Activated CD4-positive, CD25-positive, alpha-beta regulatory T cell treated with anti-CD3 and anti-CD28 coated beads, Interleukin-2, amount 50 U/mL, for 72 hours (primary cell): ENCODE measurements around the gene FBN1.

Source experiments
- DNase-seq: peaks from one replicate; pipeline ENCODE4 v3.0.0; 2021

Gene FBN1

DNA sequence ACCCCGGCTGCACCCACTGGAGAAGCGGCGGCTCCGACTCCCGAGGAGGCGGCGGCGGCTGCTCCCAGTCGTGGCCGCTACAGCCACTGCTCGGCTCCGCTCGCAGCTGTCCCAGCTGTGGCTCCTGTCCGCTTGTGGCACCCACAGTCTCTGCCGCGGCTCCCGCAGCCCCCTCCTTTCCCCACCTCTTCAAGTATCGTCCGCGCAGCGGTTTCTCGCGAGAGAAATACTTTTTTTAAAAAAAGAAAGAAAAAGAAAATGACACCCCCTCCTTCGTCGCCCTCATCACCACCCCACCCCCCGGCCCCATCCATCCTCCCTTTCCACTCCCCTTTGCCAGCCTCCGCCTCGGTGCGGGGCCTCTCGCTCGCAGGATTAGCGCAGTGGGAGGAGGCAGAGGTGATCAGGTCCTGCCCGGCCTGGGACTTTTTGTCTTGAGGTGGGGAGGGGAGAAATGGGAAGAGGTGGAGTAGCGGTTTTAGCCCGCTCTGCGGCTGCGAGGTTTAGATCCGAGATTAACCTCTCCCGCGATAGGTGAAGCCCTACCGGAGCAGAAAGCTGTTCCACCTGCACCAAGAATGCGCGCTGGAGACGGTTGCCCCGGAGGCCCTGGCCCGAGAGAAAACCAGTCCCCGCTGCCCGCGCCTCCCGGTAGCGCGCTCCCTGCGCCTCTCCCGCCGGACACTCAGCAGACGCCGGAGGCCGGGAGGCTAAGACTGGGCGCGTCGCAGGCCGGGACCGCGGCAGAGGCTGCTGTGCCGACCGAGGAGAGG lies at the start of gene FBN1:
Gene FBN1, minus strand, starts transcription at position 152 of the 773 bp plus-strand sequence. CDS start 940 bp downstream, outside the sequence.
- DNase-seq: no peak

DNA sequence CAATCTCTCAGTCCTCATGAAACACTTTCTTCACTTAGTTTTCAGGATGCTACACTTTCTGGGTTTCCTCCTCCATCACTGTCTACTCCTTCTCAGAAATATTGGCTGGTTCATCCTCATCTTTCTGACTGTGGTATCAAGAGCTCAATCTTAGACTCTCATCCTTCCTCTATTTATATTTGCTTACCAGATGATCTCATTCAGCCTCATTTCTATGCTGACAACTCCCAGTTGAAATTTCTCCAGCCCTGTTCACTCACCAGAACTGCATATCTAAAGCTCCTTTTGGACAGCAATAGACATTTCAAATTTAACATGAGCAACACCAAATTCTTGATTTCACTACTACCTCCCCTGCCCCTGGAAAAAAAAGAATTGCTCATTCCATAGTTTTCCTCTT lies 48.0 kb upstream of the FBN1 start:
- DNase-seq: no peak

DNA sequence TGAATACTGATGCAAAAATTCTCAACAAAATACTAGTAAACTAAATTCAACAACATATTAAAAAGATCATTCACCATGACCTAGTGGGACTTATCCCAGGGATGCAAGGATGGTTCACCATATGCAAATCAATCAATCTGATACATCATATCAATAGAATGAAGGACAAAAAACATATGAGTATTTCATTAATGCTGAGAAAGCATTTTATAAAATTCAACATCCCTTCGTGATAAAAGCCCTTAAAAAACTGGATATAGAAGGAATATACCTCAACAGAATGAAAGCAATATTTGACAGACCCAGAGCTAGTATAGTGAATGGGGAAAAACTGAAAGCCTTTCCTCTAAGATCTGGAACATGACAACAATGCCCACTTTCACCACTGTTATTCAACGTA lies 43.0 kb upstream of the FBN1 start:
- no peak for DNase-seq

DNA sequence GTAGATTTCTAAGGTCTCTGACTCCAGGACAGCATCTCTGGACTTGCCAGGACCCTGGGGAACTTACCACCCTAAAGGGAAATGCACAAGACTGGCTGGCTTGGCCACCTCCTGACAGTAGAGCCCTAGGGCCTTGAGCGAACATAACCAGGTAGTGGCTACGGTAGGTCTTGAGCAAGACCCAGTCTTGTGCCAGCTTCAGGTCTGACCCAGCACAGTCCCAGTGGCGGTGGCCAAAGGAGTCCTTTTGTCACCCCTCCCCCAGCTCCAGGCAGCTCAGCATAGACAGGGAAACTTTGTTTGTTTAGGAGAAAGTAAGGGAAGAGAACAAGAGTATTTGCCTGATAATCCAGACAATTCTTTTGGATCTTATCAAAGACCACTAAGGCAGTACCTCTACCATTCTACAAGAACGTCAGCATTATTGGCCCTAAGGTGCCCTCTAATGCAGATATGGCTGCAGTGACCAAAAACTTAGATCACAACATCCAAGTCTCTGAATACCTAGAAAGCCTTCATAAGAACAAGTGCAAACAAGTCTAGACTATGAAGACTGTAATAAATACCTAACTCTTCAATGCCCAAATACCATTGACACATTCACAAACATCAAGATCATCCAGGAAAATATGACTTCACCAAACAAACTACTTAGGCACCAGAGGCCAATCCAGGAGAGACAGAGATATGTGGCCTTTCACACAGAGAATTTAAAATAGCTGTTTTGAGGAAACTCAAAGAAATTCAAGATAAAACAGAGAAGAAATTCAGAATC lies 38.7 kb upstream of the FBN1 start:
- no peak for DNase-seq

DNA sequence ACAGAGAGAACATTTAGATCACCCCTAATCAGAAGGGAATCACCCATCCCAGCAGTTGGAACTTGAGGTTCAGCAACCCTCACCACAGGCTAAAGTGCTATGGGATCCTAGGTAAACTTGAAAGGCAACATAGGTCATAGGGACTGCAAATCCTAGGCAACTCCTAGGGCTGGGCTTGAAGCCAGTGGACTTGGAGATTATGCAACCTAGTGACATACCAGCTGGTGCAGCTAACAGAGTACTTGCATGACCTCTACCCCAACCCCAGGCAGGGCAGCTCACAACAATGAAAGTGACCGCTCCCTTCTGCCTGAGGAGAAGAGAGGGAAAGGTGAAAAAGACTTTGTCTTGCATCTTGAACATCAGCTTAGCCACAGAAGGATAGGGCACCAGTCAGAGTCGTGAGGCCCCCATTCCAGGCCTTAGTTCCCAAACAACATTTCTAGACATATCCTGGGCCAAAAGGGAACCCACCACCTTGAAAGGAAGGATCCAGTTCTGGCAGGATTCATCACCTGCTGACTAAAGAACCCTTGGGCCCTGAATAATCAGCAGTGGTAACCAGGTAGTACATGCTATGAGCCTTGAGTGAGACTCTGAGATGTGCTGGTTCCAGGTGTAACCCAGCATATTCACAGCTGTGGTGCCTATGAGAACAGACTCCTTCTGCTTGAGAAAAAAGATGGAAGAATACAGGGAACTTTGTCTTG lies 37.6 kb upstream of the FBN1 start:
- no peak for DNase-seq

DNA sequence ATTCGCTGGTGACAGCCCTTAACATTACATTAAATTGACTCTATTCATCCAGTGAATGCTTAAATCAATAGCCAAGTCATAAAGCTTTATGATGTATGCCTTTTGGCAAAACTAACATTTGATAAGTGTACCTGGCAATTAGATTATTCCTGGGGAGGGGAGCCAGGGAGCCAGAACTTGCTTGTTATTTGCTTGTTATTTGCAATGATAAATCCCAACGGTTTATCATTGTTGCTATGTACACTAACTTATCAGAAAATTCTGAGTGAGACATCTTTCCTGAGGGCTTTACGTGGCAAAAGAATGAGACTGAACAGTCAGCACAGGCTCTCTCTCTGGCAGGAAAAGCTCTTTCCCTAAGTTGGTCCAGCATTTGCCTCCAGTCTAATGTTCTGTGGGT lies 35.8 kb upstream of the FBN1 start:
- DNase-seq: no peak

DNA sequence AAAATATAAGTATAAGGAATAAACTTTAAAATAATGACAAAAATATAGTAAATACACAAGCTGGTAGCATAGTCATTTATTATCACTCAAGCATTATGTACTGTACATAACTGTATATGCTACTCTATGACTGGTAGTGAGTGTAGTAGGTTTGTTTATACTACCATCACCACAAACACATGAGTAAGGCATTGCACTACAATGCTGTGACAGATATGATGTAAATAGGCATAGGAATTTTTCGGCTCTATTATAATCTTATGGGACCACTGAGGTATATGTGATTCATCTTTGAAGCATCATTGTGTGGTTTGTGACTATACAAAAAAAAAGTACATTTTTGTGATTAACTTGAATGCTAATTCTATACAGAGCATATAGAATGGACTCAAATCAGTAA lies 35.3 kb upstream of the FBN1 start:
- DNase-seq: no peak

DNA sequence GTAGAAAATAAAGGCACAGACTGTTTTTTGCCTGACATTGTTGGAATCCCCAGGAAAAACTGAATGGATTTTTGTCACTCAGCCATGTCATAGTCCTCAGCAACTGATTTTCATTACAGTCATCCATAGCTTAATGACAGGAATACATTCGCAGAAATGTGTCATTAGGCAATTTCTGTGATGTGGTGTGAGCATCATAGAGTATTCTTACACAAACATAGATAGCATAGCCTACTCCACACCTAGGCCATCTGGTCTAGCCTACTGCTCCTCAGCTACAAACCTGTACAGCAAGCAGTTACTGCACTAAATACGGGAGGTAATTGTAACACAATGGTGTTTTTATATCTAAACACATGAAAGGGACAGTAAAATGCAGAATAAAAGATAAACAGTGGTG lies 34.4 kb upstream of the FBN1 start:
- DNase-seq: no peak

DNA sequence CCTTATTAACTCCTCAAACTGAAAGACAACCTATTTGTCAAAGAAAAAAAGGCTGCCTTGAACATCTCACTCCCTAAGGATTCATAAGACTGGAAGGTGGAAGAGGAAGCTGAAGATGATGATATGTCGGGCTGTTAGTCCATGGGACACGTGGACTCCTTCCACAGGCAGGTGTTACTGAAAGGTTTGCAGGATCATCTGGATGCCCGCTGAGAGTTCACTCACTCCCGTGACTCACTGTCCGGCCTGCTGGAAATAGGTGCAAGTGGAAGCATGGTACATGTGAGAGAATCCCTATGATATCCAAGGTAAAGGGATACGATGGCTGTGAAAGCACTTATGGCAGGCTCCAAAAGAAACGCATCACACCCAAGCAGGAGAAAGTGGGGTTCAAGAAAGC lies 33.3 kb upstream of the FBN1 start:
- no peak for DNase-seq

DNA sequence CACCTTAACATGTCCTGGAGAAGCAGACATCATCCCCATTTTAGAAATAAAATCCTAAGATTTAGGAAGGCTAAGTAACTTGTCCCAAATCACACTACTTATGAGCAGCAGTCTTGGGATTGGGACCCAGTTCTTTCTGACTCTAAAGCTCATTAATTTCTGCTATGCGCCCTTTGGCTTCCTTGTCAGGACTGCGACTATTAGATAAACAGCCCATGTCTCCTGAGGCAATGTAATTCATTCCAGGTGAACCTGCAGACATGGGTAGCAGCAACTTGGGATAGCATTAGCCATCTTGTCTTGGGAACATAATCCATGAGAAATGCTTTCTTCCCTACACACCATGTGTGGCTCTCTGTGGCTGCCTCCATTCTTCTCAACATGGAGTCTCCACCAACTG lies 32.3 kb upstream of the FBN1 start:
- no peak for DNase-seq

DNA sequence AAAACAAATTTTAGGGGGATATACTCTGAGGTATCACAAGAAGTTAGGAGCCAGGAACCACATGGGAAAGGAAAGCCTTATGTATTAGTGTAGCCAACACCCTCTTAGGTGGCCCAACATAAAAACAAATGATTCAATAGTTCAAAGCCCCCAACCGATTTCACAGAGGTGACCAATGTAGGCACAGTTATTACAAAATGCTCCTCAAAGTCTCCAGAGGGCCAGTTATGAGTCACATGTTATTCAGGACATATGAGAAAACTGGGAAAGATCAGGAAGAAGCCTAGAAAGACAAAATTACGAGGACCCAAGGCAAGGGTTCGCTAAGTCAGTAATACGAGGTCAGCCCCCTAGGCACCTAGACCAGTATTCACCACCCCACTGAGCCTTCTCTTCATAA lies 29.9 kb upstream of the FBN1 start:
- no peak for DNase-seq

DNA sequence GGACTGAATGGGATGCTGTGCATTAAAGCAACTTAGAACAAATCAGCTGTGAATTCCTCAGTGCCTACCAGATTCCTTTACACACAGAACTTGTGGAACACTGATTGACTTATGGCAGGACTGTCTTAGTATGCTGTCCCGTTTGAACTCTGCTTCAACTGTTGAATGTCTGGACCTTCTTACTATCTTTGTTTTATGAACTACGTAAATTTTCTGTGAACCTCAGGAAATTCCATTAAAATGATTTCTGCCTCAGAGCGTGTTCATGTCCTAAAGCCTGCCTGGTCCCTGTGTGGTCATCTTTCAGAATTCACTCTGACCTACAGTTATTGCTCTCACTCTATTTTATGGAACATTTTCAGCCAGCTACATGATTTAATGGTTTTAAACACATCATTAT lies 29.4 kb upstream of the FBN1 start:
- DNase-seq: no peak

DNA sequence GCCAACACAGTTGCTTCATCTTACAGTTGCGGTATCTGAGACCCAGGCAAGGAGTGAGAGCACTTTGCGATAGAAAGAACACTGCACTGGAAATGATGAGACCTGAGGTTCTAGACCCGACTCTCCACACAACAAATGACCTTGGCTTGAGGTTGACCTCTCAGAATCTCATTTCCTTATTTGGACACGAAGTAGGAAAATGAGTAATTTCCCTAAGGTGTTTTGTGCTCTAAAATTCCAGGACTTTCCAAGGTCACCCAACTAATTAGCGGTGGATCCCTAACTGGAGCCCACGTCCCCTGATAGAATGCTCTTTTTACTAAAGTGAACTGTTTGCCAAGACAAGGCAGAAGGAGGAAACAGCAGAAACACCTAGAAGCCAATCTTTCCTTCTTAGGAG lies 26.7 kb upstream of the FBN1 start:
- DNase-seq: no peak

DNA sequence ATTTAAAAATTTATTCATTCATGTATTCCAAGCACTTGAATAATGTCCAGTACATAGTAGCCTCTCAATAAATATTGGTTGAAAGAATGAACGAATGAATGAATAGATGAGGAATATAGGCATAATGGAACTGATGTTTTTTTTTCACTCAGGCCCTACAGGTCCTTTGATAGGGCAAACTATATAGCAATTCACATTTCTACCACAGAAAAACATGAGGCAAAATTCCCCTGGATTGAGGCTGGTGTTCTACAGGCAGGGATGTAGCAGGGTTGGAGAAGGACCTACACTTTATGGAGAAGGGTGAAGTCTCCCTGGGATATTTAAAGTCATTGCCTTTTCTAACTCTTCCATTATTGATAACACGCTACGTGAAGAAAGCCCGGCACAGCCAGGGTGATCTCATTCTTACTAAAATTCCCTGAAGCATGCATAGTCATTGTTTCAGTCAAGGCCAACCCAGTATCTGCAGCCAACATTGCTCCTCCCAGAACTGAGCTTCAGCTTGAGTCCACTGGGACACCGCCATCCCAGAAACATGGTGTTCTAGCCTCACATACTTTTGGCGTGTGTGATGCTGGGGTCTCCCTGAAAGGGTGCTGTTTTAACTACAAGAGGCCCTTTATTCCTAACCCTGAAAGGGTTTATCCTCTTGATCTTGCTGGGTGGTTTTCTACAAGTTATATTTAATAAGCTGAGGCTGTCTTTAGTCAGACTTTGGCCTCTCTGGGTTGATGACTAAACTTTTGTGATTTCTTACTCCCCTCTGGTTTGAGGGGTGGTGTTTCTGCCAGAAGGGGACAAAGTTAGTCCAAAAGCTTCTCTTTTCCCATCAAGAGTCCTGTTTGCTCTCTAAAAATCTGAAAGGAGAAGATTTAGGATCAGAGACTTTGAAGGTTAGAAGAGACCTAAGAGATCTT lies 25.9 kb upstream of the FBN1 start:
- no peak for DNase-seq

DNA sequence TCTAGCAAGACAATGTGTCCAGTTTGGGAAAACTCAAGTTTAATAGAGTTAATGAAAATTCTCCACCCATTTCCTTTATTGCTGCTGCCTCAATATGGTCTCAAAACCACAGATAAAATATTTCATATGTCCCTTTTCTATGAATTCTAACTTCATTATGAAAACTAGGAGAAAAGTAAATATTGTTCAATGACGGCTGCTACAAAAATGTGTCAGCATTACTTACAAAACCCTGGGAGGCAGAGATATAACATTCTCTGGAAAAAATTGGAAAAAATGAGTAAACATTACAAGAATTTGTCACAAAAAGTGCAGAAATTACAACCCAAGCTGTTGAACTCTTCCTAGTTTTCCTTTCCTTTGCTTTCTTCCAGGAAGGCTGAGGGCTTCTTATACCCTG lies 22.2 kb upstream of the FBN1 start:
- no peak for DNase-seq

DNA sequence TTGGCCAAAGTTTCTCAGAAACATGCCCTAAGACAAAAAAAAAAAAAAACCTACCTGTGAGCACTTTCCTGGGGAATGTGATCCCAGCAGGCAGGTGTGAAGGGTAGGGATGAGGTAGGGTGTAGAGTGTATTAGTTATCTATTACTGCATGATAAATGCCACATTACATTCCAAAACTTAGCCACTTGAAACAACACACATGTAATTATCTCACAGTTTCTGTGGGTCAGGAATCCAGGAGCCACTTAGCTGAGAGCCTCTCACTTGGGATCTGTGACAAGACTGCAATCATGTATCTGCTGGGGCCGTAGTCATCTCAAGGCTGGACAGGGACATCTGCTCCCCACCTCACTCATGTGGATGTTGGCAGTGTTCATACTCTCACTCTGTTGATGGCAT lies 18.9 kb upstream of the FBN1 start:
- DNase-seq: no peak

DNA sequence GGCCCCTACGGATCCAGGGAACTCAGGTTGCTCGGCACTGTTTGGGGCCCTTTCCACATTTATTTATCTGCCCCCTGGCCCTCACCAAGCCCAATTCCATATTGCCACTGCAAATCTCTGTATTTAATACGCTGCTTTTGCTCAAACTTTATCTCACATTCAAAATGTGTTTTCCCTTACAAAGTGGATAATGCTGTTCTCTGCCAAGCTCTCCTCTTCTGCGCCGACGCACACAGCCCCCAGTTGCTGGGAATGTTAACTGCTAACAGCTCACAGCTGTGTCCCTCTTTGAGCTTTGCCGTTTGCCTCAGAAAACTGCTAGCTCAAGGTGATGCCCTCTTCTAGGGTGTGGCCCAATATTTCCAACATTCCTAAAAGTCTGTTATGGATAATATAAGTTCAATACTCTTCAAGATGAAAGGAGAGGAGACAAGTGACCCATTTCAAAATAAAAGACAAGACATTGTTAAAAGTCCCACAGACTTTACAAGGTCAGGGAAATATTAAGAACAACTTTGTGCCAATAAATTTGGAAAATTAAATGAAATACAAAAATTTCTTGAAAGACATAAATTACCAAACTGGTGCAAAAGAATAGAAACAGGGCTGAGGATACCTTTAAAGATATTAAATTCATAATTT lies 12.6 kb upstream of the FBN1 start:
- DNase-seq: no peak

DNA sequence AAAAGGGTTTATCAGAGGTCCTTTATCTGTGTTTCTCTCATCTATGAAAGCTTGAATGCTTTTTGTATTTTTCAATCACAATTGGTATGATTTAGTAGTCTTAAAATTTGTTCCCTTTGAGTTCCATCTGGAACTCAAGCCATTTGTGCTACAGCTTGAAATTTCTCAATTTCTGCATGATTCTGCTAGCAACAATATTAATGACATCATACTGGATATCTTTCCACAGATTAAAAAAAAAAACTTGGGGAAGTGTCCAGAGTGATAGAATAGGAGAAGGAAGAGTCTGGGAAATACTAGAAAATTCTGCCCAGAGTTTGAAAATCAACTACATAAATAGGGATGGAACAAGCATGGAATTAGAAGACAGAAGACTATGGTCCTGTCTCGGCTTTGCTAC lies 9.3 kb upstream of the FBN1 start:
- DNase-seq: no peak

DNA sequence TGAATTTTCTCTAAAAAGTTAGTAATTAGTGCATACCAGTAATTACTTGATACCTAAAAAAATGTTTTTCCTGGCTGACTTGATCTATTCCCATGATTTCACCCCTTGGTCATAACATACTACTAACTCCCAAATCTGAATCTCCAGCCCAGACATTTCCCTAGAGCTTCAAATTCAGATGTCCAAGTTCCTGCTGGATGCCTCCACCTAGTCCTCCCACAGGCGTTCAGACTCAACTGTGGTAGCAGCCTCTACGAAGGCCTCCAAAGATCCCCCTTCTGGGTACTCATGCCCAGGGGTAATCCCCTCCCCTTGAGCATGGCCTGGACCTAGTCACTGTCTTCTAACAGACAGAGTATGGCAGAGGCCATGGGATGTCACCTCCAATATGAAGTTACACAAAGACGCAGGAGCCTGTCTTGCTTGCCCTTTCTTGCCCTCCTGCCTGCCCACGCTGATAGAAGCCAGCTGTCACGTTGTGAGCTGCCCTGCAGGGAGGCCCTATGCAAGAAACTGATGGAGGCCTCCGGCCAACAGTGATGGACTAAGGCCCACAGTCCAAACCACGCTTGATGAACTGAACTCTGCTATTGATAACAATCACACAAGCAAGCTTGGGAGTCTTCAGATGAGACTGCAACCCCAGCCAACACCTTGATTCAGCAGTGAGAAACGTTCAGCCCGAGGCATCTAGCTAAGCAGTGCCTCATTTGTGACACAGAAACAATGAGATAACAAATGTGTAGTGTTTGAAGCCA lies 8.6 kb upstream of the FBN1 start:
- no peak for DNase-seq

DNA sequence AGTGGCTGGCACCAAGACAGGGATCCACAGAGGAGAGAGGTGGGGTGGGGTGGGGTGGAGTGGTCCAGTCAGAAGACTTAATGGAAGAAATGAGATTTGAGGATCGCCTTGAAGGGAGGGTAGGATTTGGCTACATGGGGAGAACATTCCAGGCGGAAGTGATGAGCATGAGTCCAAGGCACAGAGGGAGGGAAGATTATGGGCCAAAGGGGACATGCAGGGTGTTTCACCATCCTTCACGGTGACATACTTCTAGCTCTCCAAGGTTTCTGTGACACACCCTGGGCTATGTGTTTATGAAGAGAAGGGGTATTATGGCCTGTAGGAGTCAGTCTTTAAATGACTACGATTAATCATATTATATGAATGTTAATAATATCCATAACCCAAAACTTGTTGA lies 7.7 kb upstream of the FBN1 start:
- no peak for DNase-seq

DNA sequence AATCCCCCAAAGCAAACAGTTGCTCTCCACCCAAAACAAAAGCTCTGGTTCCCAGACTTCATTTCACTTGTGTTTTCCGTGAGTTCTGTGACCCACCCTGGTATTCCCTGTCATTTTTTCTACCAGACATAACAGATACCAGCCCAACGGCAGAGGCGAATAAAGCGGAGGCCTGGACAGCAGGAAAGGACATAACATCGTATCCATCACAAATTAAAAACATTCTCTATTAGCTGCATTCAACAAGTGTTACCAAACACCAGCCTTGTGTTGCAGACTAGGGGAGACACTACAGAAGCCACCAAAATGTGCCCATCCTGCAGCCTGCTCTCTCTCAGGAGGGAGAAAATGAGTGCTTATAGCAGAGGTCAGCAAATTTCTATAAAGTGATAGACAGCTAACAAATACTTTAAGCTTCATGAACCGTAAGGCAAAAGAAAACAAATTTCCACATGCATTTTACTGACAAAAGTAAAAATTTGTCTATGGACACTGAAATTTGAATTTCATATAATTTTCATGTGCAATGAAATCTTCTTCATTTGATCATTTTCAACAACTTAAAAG lies 7.1 kb upstream of the FBN1 start:
- DNase-seq: no peak
